IPS DF 4.7 (cell line): ENCODE measurements around the gene CNRIP1.
"Not testable (repeated sequence)": the region's sequence is repeated elsewhere in the genome, so short reads cannot be mapped to it uniquely, and the experiment has no call there.

Source experiments
- DNase-seq: peaks from one replicate; pipeline ENCODE4 v3.0.0-alpha.2; 2013; ENCODE audit warnings: low spot score; ENCODE audit errors: extremely low read depth

The CNRIP1 gene

GRCh38 chr2:68319398-68320117, at the start of gene CNRIP1:
Gene CNRIP1 (minus strand): TSS chr2:68319949. CDS start chr2:68319400, 549 bp downstream.
- no peak for DNase-seq

- no peak for DNase-seq
These were observed 49.6 kb upstream of the CNRIP1 start for GRCh38 chr2:68369337-68369734.

- DNase-seq, result no peak
These were observed 49.0 kb upstream of the CNRIP1 start for GRCh38 chr2:68368654-68369336.

- DNase-seq, result no peak
These were observed 48.4 kb upstream of the CNRIP1 start for GRCh38 chr2:68367953-68368653.

GRCh38 chr2:68366083-68366560, 46.4 kb upstream of the CNRIP1 start:
- no peak for DNase-seq

- no peak for DNase-seq
These were observed 45.3 kb upstream of the CNRIP1 start, which contains the start of gene PLEK for GRCh38 chr2:68365087-68365486. Gene PLEK (plus strand): TSS chr2:68365282. CDS start chr2:68365352, 70 bp downstream.

GRCh38 chr2:68363721-68364120, 44.0 kb upstream of the CNRIP1 start:
- no peak for DNase-seq

- no peak for DNase-seq
These were observed 43.0 kb upstream of the CNRIP1 start for GRCh38 chr2:68362749-68363148.

- DNase-seq, result peak; percentile 30
These were observed 42.3 kb upstream of the CNRIP1 start for GRCh38 chr2:68362069-68362468.

- DNase-seq, result no peak
These were observed 40.1 kb upstream of the CNRIP1 start for GRCh38 chr2:68359889-68360288.

GRCh38 chr2:68357605-68358337, 38.0 kb upstream of the CNRIP1 start:
- DNase-seq, result peak; percentile 30

GRCh38 chr2:68356599-68357239, 37.0 kb upstream of the CNRIP1 start:
- DNase-seq, result no peak

- no peak for DNase-seq
These were observed 33.1 kb upstream of the CNRIP1 start for GRCh38 chr2:68352651-68353391.

- no peak for DNase-seq
These were observed 32.2 kb upstream of the CNRIP1 start for GRCh38 chr2:68351997-68352396.

GRCh38 chr2:68349091-68349490, 29.3 kb upstream of the CNRIP1 start:
- not testable (repeated sequence) for DNase-seq

GRCh38 chr2:68345129-68345875, 25.6 kb upstream of the CNRIP1 start:
- DNase-seq, result no peak

- no peak for DNase-seq
These were observed 24.3 kb upstream of the CNRIP1 start for GRCh38 chr2:68344031-68344430.

- no peak for DNase-seq
These were observed 22.7 kb upstream of the CNRIP1 start for GRCh38 chr2:68342470-68342869.

GRCh38 chr2:68341583-68341982, 21.8 kb upstream of the CNRIP1 start:
- DNase-seq, result no peak

GRCh38 chr2:68341062-68341329, 21.2 kb upstream of the CNRIP1 start:
- DNase-seq, result no peak
